Transverse colon (tissue), 3 donors: ENCODE data around the gene FYCO1.

Experiments used
- EP300 ChIP-seq: sonication (generic); formaldehyde crosslinking; IDR thresholded peaks from one replicate; pipeline ENCODE4 v1.6.1; 2017; ENCODE audit warnings: antibody characterized with exemption, low read depth
- POLR2A ChIP-seq: fragments of 450-650 bp; IDR thresholded peaks from one replicate; pipeline ENCODE4 v1.6.1; 2016; ENCODE audit warnings: antibody characterized with exemption, mild to moderate bottlenecking, moderate library complexity
- TF ChIP-seq, protein P1 (sequence below), 5 experiments: fragments of 200-600 bp in 3 of 5; fragments of 450-650 bp in 2 of 5; sonication (generic) in 3 of 5; IDR thresholded peaks; 1 replicate in 2 of 5; 2 replicates in 3 of 5; pipeline ENCODE4 v1.5.1; 2016 to 2017; ENCODE audit warnings: antibody characterized with exemption in 5 of 5, inconsistent platforms in 3 of 5, mild to moderate bottlenecking in 2 of 5, moderate library complexity in 1 of 5

DNA sequence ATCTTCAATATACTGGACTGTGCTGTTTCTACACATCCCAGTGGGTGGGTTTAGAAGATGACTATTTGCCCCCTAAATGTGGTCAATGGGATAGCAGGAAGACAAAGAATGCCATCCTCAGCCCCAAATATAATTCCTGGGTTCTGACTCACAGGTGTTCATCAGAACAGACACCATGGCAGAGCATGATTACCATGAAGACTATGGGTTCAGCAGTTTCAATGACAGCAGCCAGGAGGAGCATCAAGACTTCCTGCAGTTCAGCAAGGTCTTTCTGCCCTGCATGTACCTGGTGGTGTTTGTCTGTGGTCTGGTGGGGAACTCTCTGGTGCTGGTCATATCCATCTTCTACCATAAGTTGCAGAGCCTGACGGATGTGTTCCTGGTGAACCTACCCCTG is 49.3 kb downstream of the FYCO1 start:
- TF ChIP-seq, protein P1, sequence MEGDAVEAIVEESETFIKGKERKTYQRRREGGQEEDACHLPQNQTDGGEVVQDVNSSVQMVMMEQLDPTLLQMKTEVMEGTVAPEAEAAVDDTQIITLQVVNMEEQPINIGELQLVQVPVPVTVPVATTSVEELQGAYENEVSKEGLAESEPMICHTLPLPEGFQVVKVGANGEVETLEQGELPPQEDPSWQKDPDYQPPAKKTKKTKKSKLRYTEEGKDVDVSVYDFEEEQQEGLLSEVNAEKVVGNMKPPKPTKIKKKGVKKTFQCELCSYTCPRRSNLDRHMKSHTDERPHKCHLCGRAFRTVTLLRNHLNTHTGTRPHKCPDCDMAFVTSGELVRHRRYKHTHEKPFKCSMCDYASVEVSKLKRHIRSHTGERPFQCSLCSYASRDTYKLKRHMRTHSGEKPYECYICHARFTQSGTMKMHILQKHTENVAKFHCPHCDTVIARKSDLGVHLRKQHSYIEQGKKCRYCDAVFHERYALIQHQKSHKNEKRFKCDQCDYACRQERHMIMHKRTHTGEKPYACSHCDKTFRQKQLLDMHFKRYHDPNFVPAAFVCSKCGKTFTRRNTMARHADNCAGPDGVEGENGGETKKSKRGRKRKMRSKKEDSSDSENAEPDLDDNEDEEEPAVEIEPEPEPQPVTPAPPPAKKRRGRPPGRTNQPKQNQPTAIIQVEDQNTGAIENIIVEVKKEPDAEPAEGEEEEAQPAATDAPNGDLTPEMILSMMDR (IDR thresholded peaks at IDR 0.05), result peak in 1 of 5 experiments; percentile 22
- TF ChIP-seq POLR2A (no peak), EP300 (no peak)
